Measurements from ENCODE around the gene TIMMDC1. TPM values are rescaled to one million over a fixed set of nuclear protein-coding genes. Genes with fewer than 3 reads are reported as not detected.

Gene TIMMDC1
- total RNA-seq, 4 donors from 2014 or later, result 40.4 to 41.9 (median 40.5) TPM

- intact Hi-C loops (cut with DNase I; ENCODE audit: low total_unique reads), result no loop called here
- 45 to 90% methylated on average over 2 of the region's 2 CpGs for WGBS, 2 donors
- TF ChIP-seq POLR2A (IDR thresholded peaks at IDR 0.05), result no peak
- TF ChIP-seq, protein P1, sequence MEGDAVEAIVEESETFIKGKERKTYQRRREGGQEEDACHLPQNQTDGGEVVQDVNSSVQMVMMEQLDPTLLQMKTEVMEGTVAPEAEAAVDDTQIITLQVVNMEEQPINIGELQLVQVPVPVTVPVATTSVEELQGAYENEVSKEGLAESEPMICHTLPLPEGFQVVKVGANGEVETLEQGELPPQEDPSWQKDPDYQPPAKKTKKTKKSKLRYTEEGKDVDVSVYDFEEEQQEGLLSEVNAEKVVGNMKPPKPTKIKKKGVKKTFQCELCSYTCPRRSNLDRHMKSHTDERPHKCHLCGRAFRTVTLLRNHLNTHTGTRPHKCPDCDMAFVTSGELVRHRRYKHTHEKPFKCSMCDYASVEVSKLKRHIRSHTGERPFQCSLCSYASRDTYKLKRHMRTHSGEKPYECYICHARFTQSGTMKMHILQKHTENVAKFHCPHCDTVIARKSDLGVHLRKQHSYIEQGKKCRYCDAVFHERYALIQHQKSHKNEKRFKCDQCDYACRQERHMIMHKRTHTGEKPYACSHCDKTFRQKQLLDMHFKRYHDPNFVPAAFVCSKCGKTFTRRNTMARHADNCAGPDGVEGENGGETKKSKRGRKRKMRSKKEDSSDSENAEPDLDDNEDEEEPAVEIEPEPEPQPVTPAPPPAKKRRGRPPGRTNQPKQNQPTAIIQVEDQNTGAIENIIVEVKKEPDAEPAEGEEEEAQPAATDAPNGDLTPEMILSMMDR (IDR thresholded peaks at IDR 0.05), result no peak
- H3K4me3 ChIP-seq (ENCODE audit: low read depth, poor library complexity, severe bottlenecking), result no peak overlapping the region
- DNase-seq (ENCODE audit: low spot score in 2 of 2), result no peak
These were observed 18.8 kb downstream of the TIMMDC1 start for GRCh38 chr3:119517112-119517511.

- WGBS, 2 donors, result 100% methylated on average over 1 of the region's 1 CpG
- TF ChIP-seq, protein P1 (IDR thresholded peaks at IDR 0.05), result no peak
- no peak for TF ChIP-seq POLR2A (IDR thresholded peaks at IDR 0.05)
- DNase-seq (ENCODE audit: low spot score in 2 of 2), result no peak
- intact Hi-C loops (cut with DNase I; ENCODE audit: low total_unique reads), result no loop called here
- H3K4me3 ChIP-seq (ENCODE audit: low read depth, poor library complexity, severe bottlenecking), result no peak overlapping the region
These were observed 19.7 kb downstream of the TIMMDC1 start for GRCh38 chr3:119518026-119518425.

DNA sequence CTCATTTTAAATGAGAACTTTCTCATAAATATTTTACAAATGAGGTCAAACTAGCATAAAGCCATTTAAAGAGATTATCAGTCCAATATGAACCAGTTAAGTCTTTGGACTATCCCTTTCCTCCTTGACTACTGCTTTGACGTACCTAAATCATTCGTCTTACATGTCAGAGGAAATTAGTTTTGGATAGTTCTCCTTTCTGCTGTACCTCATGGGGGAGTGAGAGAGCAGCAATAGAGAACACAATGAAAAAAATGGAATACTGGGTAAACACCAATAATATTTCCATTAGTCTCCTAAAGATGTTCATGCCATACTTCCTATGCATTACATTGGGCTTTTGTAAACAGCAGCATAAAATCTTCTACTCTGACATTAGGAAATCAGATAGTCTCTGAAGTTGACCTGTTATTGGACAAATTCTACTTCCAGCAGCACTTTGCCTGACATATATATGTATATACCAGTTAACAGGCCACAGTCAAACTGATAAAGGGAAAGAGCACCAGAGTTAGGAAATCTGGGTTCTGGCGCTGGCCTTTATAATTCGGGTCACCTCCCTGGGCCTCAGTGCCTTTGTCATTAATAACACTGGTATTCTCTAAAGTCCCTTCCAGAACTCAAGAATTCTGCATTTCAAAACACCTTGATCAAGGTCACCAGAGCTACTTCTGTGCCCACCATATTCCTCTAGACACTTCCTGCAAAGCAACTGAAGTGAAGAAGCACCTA is 26.8 kb downstream of the TIMMDC1 start:
- no peak for DNase-seq (ENCODE audit: low spot score in 2 of 2)
- H3K4me3 ChIP-seq (ENCODE audit: low read depth, poor library complexity, severe bottlenecking), result no peak overlapping the region
- 61 to 85% methylated on average over 4 of the region's 4 CpGs for WGBS, 2 donors
- intact Hi-C loops (cut with DNase I; ENCODE audit: low total_unique reads), result no loop called here
- TF ChIP-seq POLR2A (IDR thresholded peaks at IDR 0.05), result no peak
- TF ChIP-seq, protein P1 (IDR thresholded peaks at IDR 0.05), result no peak

GRCh38 chr3:119527714-119528113 is 29.4 kb downstream of the TIMMDC1 start:
- no peak overlapping the region for H3K4me3 ChIP-seq (ENCODE audit: low read depth, poor library complexity, severe bottlenecking)

DNA sequence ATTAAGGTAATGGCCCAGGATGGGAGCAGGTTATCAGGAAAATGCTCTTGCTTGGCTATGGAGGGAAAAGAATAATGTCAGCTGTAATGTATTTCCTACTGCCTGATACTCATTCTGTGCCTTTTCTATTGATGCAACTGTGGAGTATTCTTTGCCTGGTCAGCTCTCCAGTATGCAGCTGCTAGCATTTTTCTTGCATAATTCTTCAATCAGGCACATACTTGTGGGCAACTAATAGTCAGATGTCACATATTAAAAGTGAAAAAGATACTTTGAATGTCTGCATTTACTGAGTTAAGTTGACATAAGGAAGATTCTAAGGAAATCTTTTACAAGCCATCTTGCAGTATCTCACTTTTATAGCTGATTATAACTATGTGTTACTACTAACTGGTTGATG is 31.5 kb downstream of the TIMMDC1 start:
- intact Hi-C loops (cut with DNase I; ENCODE audit: low total_unique reads), result no loop called here
- TF ChIP-seq, protein P1 (IDR thresholded peaks at IDR 0.05), result no peak
- TF ChIP-seq POLR2A (IDR thresholded peaks at IDR 0.05), result no peak
- H3K4me3 ChIP-seq (ENCODE audit: low read depth, poor library complexity, severe bottlenecking), result no peak overlapping the region
- DNase-seq (ENCODE audit: low spot score in 2 of 2), result no peak

More at GRCh38 chr3:119527714-119528113, 29.4 kb downstream of the TIMMDC1 start:
- no peak for DNase-seq (ENCODE audit: low spot score in 2 of 2)
- intact Hi-C loops (cut with DNase I; ENCODE audit: low total_unique reads), result no loop called here
- no peak for TF ChIP-seq POLR2A (IDR thresholded peaks at IDR 0.05)
- TF ChIP-seq, protein P1 (IDR thresholded peaks at IDR 0.05), result no peak
- 97 to 98% methylated on average over 5 of the region's 5 CpGs for WGBS, 2 donors

DNA sequence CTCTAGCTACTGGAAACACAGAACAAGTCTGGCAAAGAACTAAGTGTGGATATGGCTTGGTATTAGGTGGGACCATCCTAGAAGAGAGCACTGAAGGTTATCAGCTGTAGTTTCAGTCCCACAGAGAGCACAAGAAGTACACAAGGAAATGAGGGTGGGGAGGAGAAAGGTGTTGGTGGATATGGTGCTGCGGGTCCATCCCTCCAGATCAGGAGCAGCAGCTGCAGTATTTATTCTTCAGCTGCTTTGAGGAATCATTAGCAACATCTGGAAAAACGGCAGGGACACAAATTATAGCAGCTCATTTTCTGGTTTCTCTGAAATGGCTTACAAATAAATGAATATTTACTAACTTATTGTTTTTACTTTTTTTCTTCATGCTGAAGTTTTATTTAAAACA is 32.1 kb downstream of the TIMMDC1 start:
- TF ChIP-seq, protein P1 (IDR thresholded peaks at IDR 0.05), result no peak
- no peak for TF ChIP-seq POLR2A (IDR thresholded peaks at IDR 0.05)
- intact Hi-C loops (cut with DNase I; ENCODE audit: low total_unique reads), result no loop called here
- DNase-seq (ENCODE audit: low spot score in 2 of 2), result no peak
- 57 to 66% methylated on average over 2 of the region's 2 CpGs for WGBS, 2 donors
- H3K4me3 ChIP-seq (ENCODE audit: low read depth, poor library complexity, severe bottlenecking), result no peak overlapping the region
